Measurements from ENCODE around the gene HAVCR2. TPM values are rescaled to one million over a fixed set of nuclear protein-coding genes. Genes with fewer than 3 reads are reported as not detected.

Gene HAVCR2
- total and polyA plus RNA-seq, 7 donors: 3.6 to 21.7 (median 6.4) TPM

- 65% methylated on average over 4 of the region's 4 CpGs for WGBS, 2 donors
- no peaks in the 10 kb centered on the region for H3K27me3 ChIP-seq
- TF ChIP-seq POLR2AphosphoS5 (IDR thresholded peaks at IDR 0.05) (no peak), CTCF (IDR thresholded peaks at IDR 0.05) (no peak), POLR2A (IDR thresholded peaks at IDR 0.05) (no peak), EP300 (IDR thresholded peaks at IDR 0.05) (no peak)
- no peaks in the 10 kb centered on the region for H3K9me3 ChIP-seq
- intact Hi-C loops (cut with DNase I): no loop called here
- H3K36me3 ChIP-seq: no peaks in the 10 kb centered on the region
- no peak for DNase-seq
- no peak overlapping the region for H3K27ac ChIP-seq
- no peak overlapping the region for H3K4me3 ChIP-seq
- no peaks in the 10 kb centered on the region for H3K4me1 ChIP-seq
Measured at GRCh38 chr5:157085930-157086329, 22.9 kb downstream of the HAVCR2 start.

DNA sequence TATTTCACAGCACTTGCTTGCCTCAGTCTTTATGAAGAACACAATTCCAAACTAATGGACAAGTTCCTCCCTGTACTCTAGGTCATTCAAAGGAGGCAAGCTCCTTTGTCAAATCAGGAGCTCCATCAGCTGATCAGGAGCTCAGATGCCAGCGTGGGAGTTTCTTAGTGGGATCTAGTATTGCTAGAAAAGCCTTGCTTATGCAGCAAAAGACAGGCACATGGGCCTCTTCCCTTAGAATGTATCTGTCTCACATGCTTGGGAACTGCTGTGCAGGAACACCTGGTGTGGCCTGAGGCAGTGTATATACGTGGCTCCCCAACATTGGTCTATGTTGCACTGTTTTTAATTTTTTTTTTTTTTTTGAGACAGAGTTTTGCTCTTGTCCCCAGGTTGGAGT lies 28.6 kb downstream of the HAVCR2 start:
- H3K9me3 ChIP-seq: no peaks in the 10 kb centered on the region
- H3K27ac ChIP-seq: no peak overlapping the region
- intact Hi-C loops (cut with DNase I): no loop called here
- DNase-seq: no peak
- WGBS, 2 donors: 75 to 78% methylated on average over 2 of the region's 2 CpGs
- H3K27me3 ChIP-seq: no peaks in the 10 kb centered on the region
- no peaks in the 10 kb centered on the region for H3K4me1 ChIP-seq
- TF ChIP-seq POLR2AphosphoS5 (IDR thresholded peaks at IDR 0.05) (no peak), EP300 (IDR thresholded peaks at IDR 0.05) (no peak), CTCF (IDR thresholded peaks at IDR 0.05) (no peak), POLR2A (IDR thresholded peaks at IDR 0.05) (no peak)
- no peaks in the 10 kb centered on the region for H3K36me3 ChIP-seq
- no peak overlapping the region for H3K4me3 ChIP-seq

- TF ChIP-seq EP300 (IDR thresholded peaks at IDR 0.05): no peak
- no peak for TF ChIP-seq POLR2A (IDR thresholded peaks at IDR 0.05)
- TF ChIP-seq CTCF (IDR thresholded peaks at IDR 0.05): no peak
- Histone ChIP-seq H3K4me1 (no peaks in the 10 kb centered on the region), H3K36me3 (no peaks in the 10 kb centered on the region), H3K4me3 (no peak overlapping the region), H3K27ac (no peak overlapping the region), H3K27me3 (no peaks in the 10 kb centered on the region), H3K9me3 (no peaks in the 10 kb centered on the region)
- intact Hi-C loops (cut with DNase I): no loop called here
- 60 to 71% methylated on average over 4 of the region's 4 CpGs for WGBS, 2 donors
- DNase-seq: no peak
Measured at GRCh38 chr5:157076558-157076957, 32.3 kb downstream of the HAVCR2 start.

- TF ChIP-seq POLR2AphosphoS5 (IDR thresholded peaks at IDR 0.05) (no peak), POLR2A (IDR thresholded peaks at IDR 0.05) (no peak), CTCF (IDR thresholded peaks at IDR 0.05) (no peak), EP300 (IDR thresholded peaks at IDR 0.05) (no peak)
- no peaks in the 10 kb centered on the region for H3K9me3 ChIP-seq
- no peak overlapping the region for H3K4me3 ChIP-seq
- H3K27me3 ChIP-seq: no peaks in the 10 kb centered on the region
- H3K36me3 ChIP-seq: no peaks in the 10 kb centered on the region
- DNase-seq: no peak
- H3K27ac ChIP-seq: no peak overlapping the region
- 41 to 63% methylated on average over 3 of the region's 3 CpGs for WGBS, 2 donors
- intact Hi-C loops (cut with DNase I): no loop called here
- H3K4me1 ChIP-seq: no peaks in the 10 kb centered on the region
Measured at GRCh38 chr5:157072508-157072907, 36.3 kb downstream of the HAVCR2 start.

GRCh38 chr5:157069949-157070348 lies 38.9 kb downstream of the HAVCR2 start:
- no peaks in the 10 kb centered on the region for H3K27me3 ChIP-seq
- no peak overlapping the region for H3K27ac ChIP-seq
- intact Hi-C loops (cut with DNase I): no loop called here
- WGBS, 2 donors: 79 to 86% methylated on average over 3 of the region's 3 CpGs
- H3K4me3 ChIP-seq: no peak overlapping the region
- no peak for TF ChIP-seq CTCF (IDR thresholded peaks at IDR 0.05)
- TF ChIP-seq POLR2AphosphoS5 (IDR thresholded peaks at IDR 0.05): no peak
- no peak for TF ChIP-seq EP300 (IDR thresholded peaks at IDR 0.05)
- TF ChIP-seq POLR2A (IDR thresholded peaks at IDR 0.05): no peak
- no peaks in the 10 kb centered on the region for H3K36me3 ChIP-seq
- DNase-seq: no peak
- H3K4me1 ChIP-seq: no peaks in the 10 kb centered on the region
- no peaks in the 10 kb centered on the region for H3K9me3 ChIP-seq
